Forelimb muscle (tissue), 1 donor: ENCODE results near the gene RBM12. TPM values are rescaled to one million over a fixed set of nuclear protein-coding genes. Genes with fewer than 3 reads are reported as not detected.
"Not testable (repeated sequence)": the region's sequence is repeated elsewhere in the genome, so short reads cannot be mapped to it uniquely, and the experiment has no call there.

Experiments used
- DNase-seq: peaks from one replicate; pipeline ENCODE4 v3.0.0-alpha.2; 2013; ENCODE audit warnings: low read depth
- polyA plus RNA-seq: library from polyadenylated mRNA; unstranded; fragments of 120-200 nt; gene quantifications from one replicate; pipeline ENCODE4 v1.2.1, GENCODE V29; 2013; ENCODE audit not compliant: insufficient read length

RBM12 gene
- polyA plus RNA-seq, 1 donor: 47.4 TPM

GRCh38 chr20:35698298-35699126 lies 33.8 kb upstream of the RBM12 start:
- no peak for DNase-seq

GRCh38 chr20:35697696-35698297 lies 33.1 kb upstream of the RBM12 start:
- DNase-seq: no peak

- no peak for DNase-seq
Observed at GRCh38 chr20:35695978-35696377, 31.3 kb upstream of the RBM12 start.

- no peak for DNase-seq
Observed at GRCh38 chr20:35695245-35695749, 30.6 kb upstream of the RBM12 start.

GRCh38 chr20:35690265-35690664 lies 25.6 kb upstream of the RBM12 start:
- no peak for DNase-seq

- DNase-seq: not testable (repeated sequence)
Observed at GRCh38 chr20:35686872-35687271, 22.2 kb upstream of the RBM12 start.

GRCh38 chr20:35685368-35685767 lies 20.7 kb upstream of the RBM12 start:
- not testable (repeated sequence) for DNase-seq

- no peak for DNase-seq
Observed at GRCh38 chr20:35681960-35682359, 17.3 kb upstream of the RBM12 start.

- DNase-seq: no peak
Observed at GRCh38 chr20:35680452-35681183, 15.9 kb upstream of the RBM12 start.

GRCh38 chr20:35674921-35675320 lies 10.2 kb upstream of the RBM12 start:
- no peak for DNase-seq

GRCh38 chr20:35673884-35674283 lies 9.2 kb upstream of the RBM12 start:
- DNase-seq: no peak

GRCh38 chr20:35669681-35670080 lies 5.0 kb upstream of the RBM12 start:
- no peak for DNase-seq

GRCh38 chr20:35669221-35669620 lies 4.5 kb upstream of the RBM12 start:
- DNase-seq: no peak

- no peak for DNase-seq
Observed at GRCh38 chr20:35665949-35666288, 1.2 kb upstream of the RBM12 start.

- DNase-seq: peak; percentile 6
Observed at GRCh38 chr20:35663516-35664465, 909 bp downstream of the RBM12 start.

- DNase-seq: no peak
Observed at GRCh38 chr20:35662551-35662950, 2.1 kb downstream of the RBM12 start.

- no peak for DNase-seq
Observed at GRCh38 chr20:35661908-35662307, 2.8 kb downstream of the RBM12 start.

- no peak for DNase-seq
Observed at GRCh38 chr20:35661053-35661452, 3.6 kb downstream of the RBM12 start.

GRCh38 chr20:35660122-35660937 lies 4.4 kb downstream of the RBM12 start:
- DNase-seq: no peak

GRCh38 chr20:35657271-35657670 lies 7.4 kb downstream of the RBM12 start:
- DNase-seq: no peak

- no peak for DNase-seq
Observed at GRCh38 chr20:35654415-35654814, 10.3 kb downstream of the RBM12 start.
